Motor neuron (in vitro differentiated cells): ENCODE data around the gene BTBD16. TPM values are rescaled to one million over a fixed set of nuclear protein-coding genes. Genes with fewer than 3 reads are reported as not detected.

ENCODE experiments used
- ATAC-seq, 8 experiments: fragments of 200-7000 bp; cut with Tn5 transposase; replicated peaks in 6 of 8; 2 replicates each; pipeline ENCODE4 v1.8.0; 2021; ENCODE audit warnings: mild to moderate bottlenecking in 8 of 8, moderate library complexity in 8 of 8
- H3K27ac ChIP-seq, 2 donors: fragments of 250-450 bp; sonication (Bioruptor Pico); 2 replicates each; pipeline ENCODE4 v1.9.0; 2021; ENCODE audit warnings: antibody characterized with exemption in 2 of 2, mild to moderate bottlenecking in 2 of 2, moderate library complexity in 1 of 2
- H3K4me1 ChIP-seq, 2 donors: fragments of 250-450 bp; sonication (Bioruptor Pico); replicated peaks in 1 of 2; 2 replicates each; pipeline ENCODE4 v1.6.1; 2021; ENCODE audit warnings: antibody characterized with exemption in 2 of 2, mild to moderate bottlenecking in 2 of 2, moderate library complexity in 1 of 2
- H3K4me3 ChIP-seq, 5 donors: fragments of 250-450 bp; sonication (Bioruptor Pico); 2 replicates each; pipeline ENCODE4 v1.9.0; 2021; ENCODE audit warnings: antibody characterized with exemption in 5 of 5, mild to moderate bottlenecking in 5 of 5, moderate library complexity in 4 of 5
- WGBS, 10 experiments: fragments of 450-650 bp; shearing (Covaris generic); methylation state at CpG; one replicate each; pipeline ENCODE4 v1.0.0; 2022; 5-methylcytosine and 5-hydroxymethylcytosine counted together
- in situ Hi-C, 9 experiments: fragments of 400-800 bp; cut with MboI; loops; one replicate each; pipeline ENCODE4 v1.15.0; 2021; ENCODE audit warnings: low sequenced_read_pairs in 9 of 9, low pct_unique_long_range_greater_than_20kb in 2 of 9; ENCODE audit not compliant: unreplicated experiment in 9 of 9
- total RNA-seq, 8 experiments: library from RNA; unstranded; fragments of 300-600 nt; gene quantifications; 2 replicates each; pipeline versions ENCODE4 v1.2.3 to v1.2.4, GENCODE V29; 2022

Gene BTBD16
- total RNA-seq, 8 experiments from 2014 or later = 0.09 to 0.76 (median 0.50) TPM; not detected in 5

- Histone ChIP-seq H3K4me1 (peaks cover 6 to 13% of the 10 kb centered on the region in 2 donors), H3K27ac (no peak overlapping the region), H3K4me3 (no peak overlapping the region)
- in situ Hi-C loops = no loop called here
- no peak for ATAC-seq
- 19 to 92% (median 81%) methylated on average over 1 to 5 of the region's 6 CpGs; no CpG with 5 or more reads in 4 of the 10 experiments for WGBS, 10 experiments
These were observed 92.8 kb downstream of the BTBD16 start for GRCh38 chr10:122363722-122364463.

- 38 to 80% (median 62%) methylated on average over 1 to 8 of the region's 13 CpGs; no CpG with 5 or more reads in 1 of the 10 experiments for WGBS, 10 experiments
- ATAC-seq = peak in 5 of 8 experiments; percentile 48 to 83 (median 51)
- H3K27ac ChIP-seq = no peak overlapping the region
- peaks cover 9 to 12% of the 10 kb centered on the region in 2 donors for H3K4me1 ChIP-seq
- no peak overlapping the region for H3K4me3 ChIP-seq
- in situ Hi-C loops = no loop called here
These were observed 97.6 kb downstream of the BTBD16 start for GRCh38 chr10:122368502-122369254.

GRCh38 chr10:122373108-122373507 is 102.0 kb downstream of the BTBD16 start:
- no peak overlapping the region for H3K27ac ChIP-seq
- H3K4me1 ChIP-seq = peaks cover 17% of the 10 kb centered on the region in 2 donors
- H3K4me3 ChIP-seq = no peak overlapping the region
- in situ Hi-C loops = no loop called here
- no peak for ATAC-seq
- 41 to 89% (median 61%) methylated on average over 1 to 4 of the region's 4 CpGs for WGBS, 10 experiments

- Histone ChIP-seq H3K4me3 (peak overlapping the region; percentile 56 to 89 (median 78)), H3K27ac (peak overlapping the region in 1 of 2 donors; percentile 17)
- WGBS, 10 experiments = 0 to 46% (median 19%) methylated on average over 1 to 13 of the region's 13 CpGs
These were observed 102.6 kb downstream of the BTBD16 start for GRCh38 chr10:122373721-122374120.

GRCh38 chr10:122374237-122374858 is 103.3 kb downstream of the BTBD16 start, which contains the start of gene PLEKHA1:
PLEKHA1 (plus strand) TSS chr10:122374708; CDS start chr10:122393201, 18,493 bp downstream.
- WGBS, 10 experiments = 0 to 33% (median 5%) methylated on average over 1 to 21 of the region's 71 CpGs; no CpG with 5 or more reads in 1 of the 10 experiments
- Histone ChIP-seq H3K4me1 (peaks cover 8 to 9% of the 10 kb centered on the region in 2 donors), H3K27ac (peak within 1 kb of the TSS; percentile 78 to 83), H3K4me3 (peak within 1 kb of the TSS; percentile 56 to 89 (median 78))
- ATAC-seq = peak; percentile 91 to 97 (median 96)
- in situ Hi-C loops = no loop called here

More at GRCh38 chr10:122373721-122374120, 102.6 kb downstream of the BTBD16 start:
- peak in 3 of 8 experiments; percentile 0 to 2 (median 0) for ATAC-seq
- H3K4me1 ChIP-seq = peaks cover 10 to 13% of the 10 kb centered on the region in 2 donors
- in situ Hi-C loops = no loop called here

- peak; percentile 45 to 66 (median 54) for ATAC-seq
- 0% methylated on average over 1 to 8 of the region's 89 CpGs; no CpG with 5 or more reads in 3 of the 10 experiments for WGBS, 10 experiments
- peak overlapping the region; percentile 78 to 83 for H3K27ac ChIP-seq
- H3K4me1 ChIP-seq = peaks cover 8 to 9% of the 10 kb centered on the region in 2 donors
- in situ Hi-C loops = no loop called here
- peak overlapping the region; percentile 56 to 89 (median 78) for H3K4me3 ChIP-seq
These were observed 104.0 kb downstream of the BTBD16 start for GRCh38 chr10:122374859-122375678.

- H3K27ac ChIP-seq = no peak overlapping the region
- in situ Hi-C loops = no loop called here
These were observed 104.6 kb downstream of the BTBD16 start for GRCh38 chr10:122375679-122376160.

GRCh38 chr10:122376364-122376961 is 105.4 kb downstream of the BTBD16 start:
- no peak overlapping the region for H3K4me3 ChIP-seq
- no peak overlapping the region for H3K27ac ChIP-seq
- 59 to 96% (median 86%) methylated on average over 3 to 11 of the region's 11 CpGs for WGBS, 10 experiments
- in situ Hi-C loops = no loop called here
- ATAC-seq = no peak
- peaks cover 8 to 9% of the 10 kb centered on the region in 2 donors for H3K4me1 ChIP-seq

More at GRCh38 chr10:122375679-122376160, 104.6 kb downstream of the BTBD16 start:
- no peak for ATAC-seq
- Histone ChIP-seq H3K4me1 (peaks cover 8 to 9% of the 10 kb centered on the region in 2 donors), H3K4me3 (peak overlapping the region; percentile 56 to 89 (median 78))
- 0 to 15% (median 4%) methylated on average over 1 to 7 of the region's 7 CpGs for WGBS, 10 experiments

- Histone ChIP-seq H3K4me1 (peaks cover 3 to 8% of the 10 kb centered on the region in 2 donors), H3K4me3 (no peak overlapping the region), H3K27ac (no peak overlapping the region)
- no peak for ATAC-seq
- in situ Hi-C loops = no loop called here
- 80 to 100% (median 93%) methylated on average over 1 to 5 of the region's 5 CpGs; no CpG with 5 or more reads in 4 of the 10 experiments for WGBS, 10 experiments
These were observed 107.9 kb downstream of the BTBD16 start for GRCh38 chr10:122379041-122379440.

GRCh38 chr10:122379537-122379936 is 108.4 kb downstream of the BTBD16 start:
- Histone ChIP-seq H3K27ac (no peak overlapping the region), H3K4me1 (peaks cover 3 to 8% of the 10 kb centered on the region in 2 donors), H3K4me3 (no peak overlapping the region)
- 80 to 100% (median 100%) methylated on average over 1 to 2 of the region's 2 CpGs; no CpG with 5 or more reads in 6 of the 10 experiments for WGBS, 10 experiments
- in situ Hi-C loops = no loop called here
- no peak for ATAC-seq

- no peak for ATAC-seq
- WGBS, 10 experiments = 89 to 100% (median 100%) methylated on average over 1 to 4 of the region's 4 CpGs; no CpG with 5 or more reads in 1 of the 10 experiments
- Histone ChIP-seq H3K4me1 (peaks cover 3 to 8% of the 10 kb centered on the region in 2 donors), H3K4me3 (no peak overlapping the region), H3K27ac (no peak overlapping the region)
- in situ Hi-C loops = no loop called here
These were observed 109.6 kb downstream of the BTBD16 start for GRCh38 chr10:122380703-122381102.
